HL-60 (cell line): ENCODE data around the gene FOXI2.

Experiments
- DNase-seq, 2 experiments: peaks; one replicate each; pipeline ENCODE4 v3.0.0-alpha.2; 2010 to 2020; ENCODE audit warnings: low read depth in 1 of 2, low spot score in 1 of 2
- H3K27ac ChIP-seq: fragments of 250-450 bp; sonication (Bioruptor Pico); replicated peaks from 2 replicates; pipeline ENCODE4 v1.5.1; 2020; ENCODE audit warnings: mild to moderate bottlenecking, moderate library complexity
- H3K27me3 ChIP-seq: fragments of 250-450 bp; sonication (Bioruptor Pico); 2 replicates; pipeline ENCODE4 v1.5.1; 2021; ENCODE audit warnings: mild to moderate bottlenecking, moderate library complexity; ENCODE audit not compliant: insufficient read depth, poor library complexity, severe bottlenecking
- H3K4me3 ChIP-seq: replicated peaks from 2 replicates; pipeline ENCODE4 v1.5.1; 2011; ENCODE audit warnings: mild to moderate bottlenecking, control low read depth, low read length; ENCODE audit not compliant: insufficient read depth
- GABPA ChIP-seq: IDR thresholded peaks from 2 replicates; pipeline ENCODE4 v1.6.1; 2012; ENCODE audit warnings: low read depth
- POLR2AphosphoS5 ChIP-seq: IDR thresholded peaks from 2 replicates; pipeline ENCODE4 v1.6.1; 2012; ENCODE audit warnings: low read depth
- SPI1 ChIP-seq: IDR thresholded peaks from 2 replicates; pipeline ENCODE4 v1.6.1; 2012; ENCODE audit warnings: low read depth, mild to moderate bottlenecking, borderline replicate concordance
- TF ChIP-seq, protein P1 (sequence below): IDR thresholded peaks from 2 replicates; pipeline ENCODE4 v1.6.1; 2012; ENCODE audit warnings: low read depth; ENCODE audit not compliant: insufficient replicate concordance
- TF ChIP-seq, protein P2 (sequence below): IDR thresholded peaks from one replicate; pipeline ENCODE4 v1.5.1; 2011; ENCODE audit warnings: low read length, control low read depth, inconsistent platforms; ENCODE audit not compliant: insufficient read depth

FOXI2 gene

DNA sequence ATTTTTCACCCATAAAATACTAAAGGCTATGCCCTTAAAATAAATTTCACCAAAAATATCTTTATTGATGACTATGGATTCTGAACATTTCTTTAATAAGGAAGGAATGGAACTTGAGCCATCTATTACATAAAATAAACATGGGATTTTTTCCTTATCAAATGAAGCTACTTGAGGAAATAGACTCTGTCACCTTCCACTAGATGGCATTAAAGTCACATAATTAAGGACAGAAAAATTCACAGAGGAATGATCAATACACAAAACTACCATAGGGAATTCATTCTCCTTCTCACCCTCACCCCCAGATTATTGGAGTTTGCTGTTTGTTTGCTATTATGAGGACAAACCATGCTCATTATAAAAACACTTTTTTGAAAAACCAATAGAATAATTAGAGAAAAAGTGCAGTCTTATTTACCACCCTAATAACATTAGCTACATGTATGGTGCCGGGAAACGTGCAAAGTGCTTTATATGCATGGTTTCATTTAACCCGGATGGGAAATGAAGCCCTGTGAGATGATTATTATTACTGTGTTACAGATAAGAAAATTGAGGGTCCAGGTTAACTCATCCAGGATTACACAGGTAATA, 21.1 kb upstream of the FOXI2 start:
- no peak for DNase-seq
- no peak overlapping the region for H3K4me3 ChIP-seq
- no peak for TF ChIP-seq POLR2AphosphoS5
- no peak for TF ChIP-seq GABPA
- no peak for TF ChIP-seq SPI1
- TF ChIP-seq, protein P1, sequence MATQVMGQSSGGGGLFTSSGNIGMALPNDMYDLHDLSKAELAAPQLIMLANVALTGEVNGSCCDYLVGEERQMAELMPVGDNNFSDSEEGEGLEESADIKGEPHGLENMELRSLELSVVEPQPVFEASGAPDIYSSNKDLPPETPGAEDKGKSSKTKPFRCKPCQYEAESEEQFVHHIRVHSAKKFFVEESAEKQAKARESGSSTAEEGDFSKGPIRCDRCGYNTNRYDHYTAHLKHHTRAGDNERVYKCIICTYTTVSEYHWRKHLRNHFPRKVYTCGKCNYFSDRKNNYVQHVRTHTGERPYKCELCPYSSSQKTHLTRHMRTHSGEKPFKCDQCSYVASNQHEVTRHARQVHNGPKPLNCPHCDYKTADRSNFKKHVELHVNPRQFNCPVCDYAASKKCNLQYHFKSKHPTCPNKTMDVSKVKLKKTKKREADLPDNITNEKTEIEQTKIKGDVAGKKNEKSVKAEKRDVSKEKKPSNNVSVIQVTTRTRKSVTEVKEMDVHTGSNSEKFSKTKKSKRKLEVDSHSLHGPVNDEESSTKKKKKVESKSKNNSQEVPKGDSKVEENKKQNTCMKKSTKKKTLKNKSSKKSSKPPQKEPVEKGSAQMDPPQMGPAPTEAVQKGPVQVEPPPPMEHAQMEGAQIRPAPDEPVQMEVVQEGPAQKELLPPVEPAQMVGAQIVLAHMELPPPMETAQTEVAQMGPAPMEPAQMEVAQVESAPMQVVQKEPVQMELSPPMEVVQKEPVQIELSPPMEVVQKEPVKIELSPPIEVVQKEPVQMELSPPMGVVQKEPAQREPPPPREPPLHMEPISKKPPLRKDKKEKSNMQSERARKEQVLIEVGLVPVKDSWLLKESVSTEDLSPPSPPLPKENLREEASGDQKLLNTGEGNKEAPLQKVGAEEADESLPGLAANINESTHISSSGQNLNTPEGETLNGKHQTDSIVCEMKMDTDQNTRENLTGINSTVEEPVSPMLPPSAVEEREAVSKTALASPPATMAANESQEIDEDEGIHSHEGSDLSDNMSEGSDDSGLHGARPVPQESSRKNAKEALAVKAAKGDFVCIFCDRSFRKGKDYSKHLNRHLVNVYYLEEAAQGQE: no peak
- TF ChIP-seq, protein P2, sequence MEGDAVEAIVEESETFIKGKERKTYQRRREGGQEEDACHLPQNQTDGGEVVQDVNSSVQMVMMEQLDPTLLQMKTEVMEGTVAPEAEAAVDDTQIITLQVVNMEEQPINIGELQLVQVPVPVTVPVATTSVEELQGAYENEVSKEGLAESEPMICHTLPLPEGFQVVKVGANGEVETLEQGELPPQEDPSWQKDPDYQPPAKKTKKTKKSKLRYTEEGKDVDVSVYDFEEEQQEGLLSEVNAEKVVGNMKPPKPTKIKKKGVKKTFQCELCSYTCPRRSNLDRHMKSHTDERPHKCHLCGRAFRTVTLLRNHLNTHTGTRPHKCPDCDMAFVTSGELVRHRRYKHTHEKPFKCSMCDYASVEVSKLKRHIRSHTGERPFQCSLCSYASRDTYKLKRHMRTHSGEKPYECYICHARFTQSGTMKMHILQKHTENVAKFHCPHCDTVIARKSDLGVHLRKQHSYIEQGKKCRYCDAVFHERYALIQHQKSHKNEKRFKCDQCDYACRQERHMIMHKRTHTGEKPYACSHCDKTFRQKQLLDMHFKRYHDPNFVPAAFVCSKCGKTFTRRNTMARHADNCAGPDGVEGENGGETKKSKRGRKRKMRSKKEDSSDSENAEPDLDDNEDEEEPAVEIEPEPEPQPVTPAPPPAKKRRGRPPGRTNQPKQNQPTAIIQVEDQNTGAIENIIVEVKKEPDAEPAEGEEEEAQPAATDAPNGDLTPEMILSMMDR: no peak
- H3K27ac ChIP-seq: no peak overlapping the region
- no peaks in the 10 kb centered on the region for H3K27me3 ChIP-seq

DNA sequence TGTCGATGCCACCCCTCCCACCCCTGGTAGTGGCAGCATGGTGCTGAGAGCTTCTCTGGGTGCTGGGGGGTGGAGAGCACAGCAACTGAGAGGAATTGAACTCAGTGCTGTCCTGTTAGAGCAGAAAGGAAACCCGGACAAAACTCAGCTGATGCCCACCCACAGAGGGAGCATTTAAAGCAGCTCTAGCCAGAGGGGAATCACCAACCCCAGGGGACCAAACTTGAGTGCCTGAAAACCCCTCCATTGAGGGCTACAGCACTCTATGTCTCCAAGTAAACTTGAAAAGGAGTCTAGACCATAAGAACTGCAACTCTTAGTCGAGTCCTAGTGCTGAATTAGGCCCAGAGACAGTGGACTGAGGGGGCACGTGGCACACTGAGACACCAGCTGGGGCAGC, 16.8 kb upstream of the FOXI2 start:
- Histone ChIP-seq H3K27me3 (no peaks in the 10 kb centered on the region), H3K4me3 (no peak overlapping the region), H3K27ac (no peak overlapping the region)
- no peak for TF ChIP-seq SPI1
- DNase-seq: no peak

DNA sequence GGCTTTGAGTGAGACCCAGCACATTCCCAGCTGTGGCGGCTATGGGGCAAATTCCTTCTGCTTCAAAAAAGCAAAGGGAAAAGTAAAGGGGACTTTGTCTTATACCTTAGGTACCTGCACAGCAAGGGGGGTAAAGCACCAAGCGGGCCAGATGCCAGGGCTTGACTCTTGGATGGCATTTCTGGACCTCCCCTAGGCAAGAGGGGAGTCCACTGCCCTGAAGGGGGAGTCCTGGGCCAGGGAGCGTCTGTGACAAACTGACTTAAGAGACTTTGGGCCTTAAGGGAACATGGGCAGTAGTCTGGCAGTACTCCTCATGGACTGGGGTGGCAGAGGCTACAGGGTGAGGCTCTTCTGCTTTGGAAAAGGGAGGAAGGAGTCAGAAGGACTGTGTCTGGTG, 16.1 kb upstream of the FOXI2 start:
- H3K27ac ChIP-seq: no peak overlapping the region
- DNase-seq: no peak
- TF ChIP-seq POLR2AphosphoS5 (no peak), GABPA (no peak), SPI1 (no peak)
- TF ChIP-seq, protein P1: no peak
- TF ChIP-seq, protein P2: no peak
- H3K4me3 ChIP-seq: no peak overlapping the region
- H3K27me3 ChIP-seq: no peaks in the 10 kb centered on the region

DNA sequence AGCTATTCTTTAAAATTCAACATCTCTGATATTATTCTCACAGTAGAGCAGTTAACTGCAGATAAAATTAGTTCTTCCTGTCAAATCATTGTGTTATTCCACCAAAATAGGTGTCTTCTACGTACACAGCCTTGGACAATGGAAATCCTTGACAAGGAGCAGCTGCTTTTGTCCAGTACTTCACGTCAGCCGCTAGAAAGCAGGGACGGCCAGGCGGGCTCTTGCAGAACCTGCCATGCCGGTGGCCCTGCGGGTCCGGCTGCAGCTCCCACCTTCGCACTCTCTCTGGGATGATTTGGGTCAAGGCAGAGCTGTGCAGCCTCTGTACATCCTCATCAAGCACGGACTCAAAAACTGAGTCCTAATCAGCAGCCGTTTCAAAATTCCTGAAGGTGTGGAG, 2.2 kb upstream of the FOXI2 start:
- Histone ChIP-seq H3K27me3 (peaks cover 12% of the 10 kb centered on the region), H3K27ac (no peak overlapping the region), H3K4me3 (no peak overlapping the region)
- TF ChIP-seq POLR2AphosphoS5 (no peak), GABPA (no peak)
- no peak for DNase-seq

DNA sequence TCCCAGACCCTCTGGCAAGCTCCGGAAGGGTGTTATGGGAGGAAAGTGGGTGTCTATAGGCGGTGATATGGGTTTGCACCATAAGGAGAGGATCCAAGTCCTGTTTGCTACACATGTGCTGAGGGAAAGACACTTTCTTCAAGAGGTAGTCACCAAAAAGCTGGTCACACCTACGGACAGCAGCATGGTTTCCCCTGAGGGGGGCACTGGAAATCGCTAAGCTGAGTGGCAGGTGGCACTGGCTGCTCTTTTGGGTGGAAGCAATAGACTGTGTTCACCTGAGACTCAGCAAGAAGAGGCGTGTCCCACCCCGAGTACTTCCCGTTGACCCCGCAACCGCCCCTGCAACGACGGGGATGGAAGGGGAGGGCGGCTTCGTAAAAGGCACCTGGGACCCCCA, 1.8 kb upstream of the FOXI2 start:
- no peak overlapping the region for H3K4me3 ChIP-seq
- TF ChIP-seq, protein P2: no peak
- H3K27ac ChIP-seq: no peak overlapping the region
- peaks cover 12% of the 10 kb centered on the region for H3K27me3 ChIP-seq
- no peak for DNase-seq
